GM23338 (cell line): Measurements from ENCODE around the gene FAM81A. TPM values are rescaled to one million over a fixed set of nuclear protein-coding genes. Genes with fewer than 3 reads are reported as not detected.

ENCODE experiments used
- ATAC-seq: fragments of 200-7000 bp; cut with Tn5 transposase; 3 replicates; pipeline ENCODE4 v1.9.1; 2020
- DNase-seq: peaks from one replicate; pipeline ENCODE4 v3.0.0-alpha.2; 2015; ENCODE audit warnings: low spot score
- H2AFZ ChIP-seq: fragments of 200-600 bp; sonication (generic); 2 replicates; pipeline ENCODE4 v1.8.0; 2016; ENCODE audit warnings: antibody characterized with exemption, mild to moderate bottlenecking, moderate library complexity
- H3F3A ChIP-seq: fragments of 200-600 bp; sonication (generic); replicated peaks from 2 replicates; pipeline ENCODE4 v1.8.0; 2017; ENCODE audit warnings: antibody characterized with exemption, mixed run types, low read depth
- H3K27ac ChIP-seq: fragments of 200-600 bp; sonication (generic); 2 replicates; pipeline ENCODE4 v1.6.1; 2016; ENCODE audit warnings: low read depth
- H3K27me3 ChIP-seq: fragments of 200-600 bp; sonication (generic); 2 replicates; pipeline ENCODE4 v1.8.0; 2016; ENCODE audit warnings: mild to moderate bottlenecking, mixed run types, moderate library complexity; ENCODE audit not compliant: insufficient read depth
- H3K36me3 ChIP-seq: fragments of 200-600 bp; sonication (generic); 2 replicates; pipeline ENCODE4 v1.8.0; 2016; ENCODE audit warnings: mild to moderate bottlenecking; ENCODE audit not compliant: insufficient read depth
- H3K4me1 ChIP-seq: fragments of 200-600 bp; sonication (generic); 2 replicates; pipeline ENCODE4 v1.8.0; 2016; ENCODE audit warnings: mild to moderate bottlenecking, moderate library complexity; ENCODE audit not compliant: insufficient read depth
- H3K4me2 ChIP-seq: fragments of 200-600 bp; sonication (generic); 2 replicates; pipeline ENCODE4 v1.7.1; 2017; ENCODE audit warnings: mixed run types
- H3K4me3 ChIP-seq: fragments of 200-600 bp; sonication (generic); 2 replicates; pipeline ENCODE4 v1.6.1; 2016; ENCODE audit warnings: mixed run types
- H3K79me2 ChIP-seq: fragments of 200-600 bp; sonication (generic); replicated peaks from 2 replicates; pipeline ENCODE4 v1.8.0; 2017; ENCODE audit warnings: mild to moderate bottlenecking; ENCODE audit not compliant: insufficient read depth
- H3K9me2 ChIP-seq: fragments of 200-600 bp; sonication (generic); 2 replicates; pipeline ENCODE4 v1.8.0; 2017; ENCODE audit not compliant: insufficient read depth
- H4K20me1 ChIP-seq: fragments of 200-600 bp; sonication (generic); replicated peaks from 2 replicates; pipeline ENCODE4 v1.8.0; 2017; ENCODE audit warnings: mild to moderate bottlenecking; ENCODE audit not compliant: insufficient read depth
- H3K27ac Mint-ChIP-seq: 2 replicates; pipeline ENCODE4 v1.8.0; 2020; ENCODE audit warnings: inconsistent platforms, mild to moderate bottlenecking, moderate library complexity, mixed read lengths
- H3K27me3 Mint-ChIP-seq: 3 replicates; pipeline ENCODE4 v1.8.0; 2022; ENCODE audit warnings: low read depth, mild to moderate bottlenecking, moderate library complexity, mixed read lengths, inconsistent platforms; ENCODE audit not compliant: insufficient read depth, poor library complexity
- H3K36me3 Mint-ChIP-seq: 3 replicates; pipeline ENCODE4 v1.8.0; 2021; ENCODE audit warnings: low read depth, mild to moderate bottlenecking, inconsistent platforms, moderate library complexity, mixed read lengths
- H3K4me1 Mint-ChIP-seq: 3 replicates; pipeline ENCODE4 v1.8.0; 2020; ENCODE audit warnings: mild to moderate bottlenecking, inconsistent platforms, mixed read lengths
- H3K4me3 Mint-ChIP-seq: 3 replicates; pipeline ENCODE4 v1.8.0; 2021; ENCODE audit warnings: moderate library complexity, mild to moderate bottlenecking, inconsistent platforms, mixed read lengths
- H3K9me3 Mint-ChIP-seq: 3 replicates; pipeline ENCODE4 v1.8.0; 2020; ENCODE audit warnings: moderate library complexity, mild to moderate bottlenecking, inconsistent platforms, mixed read lengths
- CREB1 ChIP-seq: fragments of 250-450 bp; sonication (Bioruptor Pico); IDR thresholded peaks from 2 replicates; pipeline ENCODE4 v1.5.0; 2020; ENCODE audit warnings: low read depth, mild to moderate bottlenecking, moderate library complexity
- ETS1 ChIP-seq: IDR thresholded peaks from 2 replicates; pipeline ENCODE4 v1.6.1; 2016; ENCODE audit warnings: antibody characterized with exemption
- EZH2 ChIP-seq: fragments of 200-600 bp; sonication (generic); IDR thresholded peaks from one replicate; pipeline ENCODE4 v1.8.0; 2017; ENCODE audit warnings: antibody characterized with exemption, mild to moderate bottlenecking, low read depth; ENCODE audit not compliant: unreplicated experiment
- EZH2phosphoT487 ChIP-seq: fragments of 200-600 bp; sonication (generic); IDR thresholded peaks from one replicate; pipeline ENCODE4 v1.8.1; 2018; ENCODE audit warnings: antibody characterized with exemption; ENCODE audit not compliant: unreplicated experiment
- JUNB ChIP-seq: IDR thresholded peaks from one replicate; pipeline ENCODE4 v1.6.1; 2016; ENCODE audit warnings: antibody characterized with exemption; ENCODE audit not compliant: unreplicated experiment
- NANOG ChIP-seq: IDR thresholded peaks from 2 replicates; pipeline ENCODE4 v1.6.1; 2016; ENCODE audit warnings: antibody characterized with exemption, borderline replicate concordance
- POLR2AphosphoS5 ChIP-seq: IDR thresholded peaks from 2 replicates; pipeline ENCODE4 v1.6.1; 2016; ENCODE audit warnings: antibody characterized with exemption, low read depth
- REST ChIP-seq: IDR thresholded peaks from one replicate; pipeline ENCODE4 v1.6.1; 2018; ENCODE audit warnings: antibody characterized with exemption; ENCODE audit not compliant: unreplicated experiment
- ZNF114 ChIP-seq: fragments of 250-450 bp; sonication (Bioruptor Pico); IDR thresholded peaks from 2 replicates; pipeline ENCODE4 v1.5.0; 2020; ENCODE audit warnings: mild to moderate bottlenecking, moderate library complexity
- ZNF331 ChIP-seq: fragments of 250-450 bp; sonication (Bioruptor Pico); IDR thresholded peaks from 2 replicates; pipeline ENCODE4 v1.5.0; 2020; ENCODE audit warnings: low read depth, mild to moderate bottlenecking, moderate library complexity
- ZNF462 ChIP-seq: fragments of 250-450 bp; sonication (Bioruptor Pico); IDR thresholded peaks from 2 replicates; pipeline ENCODE4 v1.5.0; 2020; ENCODE audit warnings: mild to moderate bottlenecking, moderate library complexity
- polyA plus RNA-seq: library from polyadenylated mRNA; unstranded; fragments of >200 nt; fragmentation: Nextera tagmentation; extraction: Ambion mirVana; gene quantifications from 2 replicates; pipeline ENCODE4 v1.2.1, GENCODE V29; 2016
- total RNA-seq: library from RNA; depleted of rRNA; stranded (reverse); fragments of >200 nt; shearing (Covaris generic); gene quantifications from 2 replicates; pipeline ENCODE4 v1.2.3, GENCODE V29; 2014

Gene FAM81A
- total and polyA plus RNA-seq, 2 experiments from 2014 or later: 0.73 to 4.1 TPM

GRCh38 chr15:59420108-59420507, 17.9 kb upstream of the FAM81A start (continued):
- TF ChIP-seq ZNF462 (CRISPR knock-in tag) (no peak), NANOG (no peak), CREB1 (CRISPR knock-in tag) (no peak), ZNF331 (CRISPR knock-in tag) (no peak), ZNF114 (no peak), EZH2phosphoT487 (no peak), POLR2AphosphoS5 (no peak)

GRCh38 chr15:59420986-59421618, 16.9 kb upstream of the FAM81A start:
- H3K4me2 ChIP-seq: no peak overlapping the region
- H3F3A ChIP-seq: no peaks in the 10 kb centered on the region
- H3K4me1 Mint-ChIP-seq: peaks cover 17% of the 10 kb centered on the region
- no peak overlapping the region for H2AFZ ChIP-seq
- no peak overlapping the region for H3K27ac ChIP-seq
- peak; percentile 93 for DNase-seq
- no peaks in the 10 kb centered on the region for H3K36me3 ChIP-seq
- H4K20me1 ChIP-seq: no peaks in the 10 kb centered on the region
- H3K4me3 ChIP-seq: no peak overlapping the region
- no peak overlapping the region; the same call in 2 of the 3 replicates for H3K4me3 Mint-ChIP-seq
- no peaks in the 10 kb centered on the region for H3K9me3 Mint-ChIP-seq
- no peaks in the 10 kb centered on the region for H3K9me2 ChIP-seq
- no peaks in the 10 kb centered on the region for H3K27me3 Mint-ChIP-seq
- peaks cover 4% of the 10 kb centered on the region; the same call in 1 of the 2 replicates for H3K4me1 ChIP-seq
- no peaks in the 10 kb centered on the region for H3K36me3 Mint-ChIP-seq
- no peaks in the 10 kb centered on the region for H3K79me2 ChIP-seq
- H3K27me3 ChIP-seq: no peaks in the 10 kb centered on the region
- ATAC-seq: peak; percentile 98
- no peak overlapping the region for H3K27ac Mint-ChIP-seq
- TF ChIP-seq CREB1 (CRISPR knock-in tag): 0 out of 2 replicates have a peak, but pooled peaks have one; percentile 32
- no peak for TF ChIP-seq ETS1
- TF ChIP-seq EZH2: no peak
- TF ChIP-seq POLR2AphosphoS5: no peak
- TF ChIP-seq ZNF114: no peak; the same call in 1 of the 2 replicates
- TF ChIP-seq REST: peak; percentile 74
- TF ChIP-seq JUNB: no peak
- TF ChIP-seq NANOG: no peak
